Adipocyte (in vitro differentiated cells): ENCODE results near the gene SPG7.

ENCODE experiments used
- DNase-seq: peaks from one replicate; pipeline ENCODE4 v3.0.0-alpha.2; 2015; ENCODE audit warnings: low read depth
- H3K27me3 ChIP-seq: replicated peaks from 2 replicates; pipeline ENCODE4 v1.7.0; 2013; ENCODE audit warnings: mild to moderate bottlenecking, low read length, moderate library complexity; ENCODE audit not compliant: control insufficient read depth, insufficient read depth
- H3K36me3 ChIP-seq: 2 replicates; pipeline ENCODE4 v1.7.0; 2013; ENCODE audit warnings: low read length, mild to moderate bottlenecking, moderate library complexity; ENCODE audit not compliant: control insufficient read depth, insufficient read depth, severe bottlenecking
- H3K4me1 ChIP-seq: 2 replicates; pipeline ENCODE4 v1.7.0; 2013; ENCODE audit warnings: mild to moderate bottlenecking, low read length, moderate library complexity; ENCODE audit not compliant: control insufficient read depth, insufficient read depth
- H3K4me3 ChIP-seq: 2 replicates; pipeline ENCODE4 v1.7.0; 2013; ENCODE audit warnings: mild to moderate bottlenecking, low read length, moderate library complexity
- H3K9ac ChIP-seq: 2 replicates; pipeline ENCODE4 v1.7.0; 2013; ENCODE audit warnings: mild to moderate bottlenecking, low read length, moderate library complexity
- H3K9me3 ChIP-seq: 2 replicates; pipeline ENCODE4 v1.7.0; 2013; ENCODE audit warnings: mild to moderate bottlenecking, low read length, moderate library complexity; ENCODE audit not compliant: control insufficient read depth

SPG7 gene

GRCh38 chr16:89522287-89522686, 14.1 kb downstream of the SPG7 start:
- H3K27me3 ChIP-seq, result no peaks in the 10 kb centered on the region
- H3K36me3 ChIP-seq, result peaks cover 95% of the 10 kb centered on the region

DNA sequence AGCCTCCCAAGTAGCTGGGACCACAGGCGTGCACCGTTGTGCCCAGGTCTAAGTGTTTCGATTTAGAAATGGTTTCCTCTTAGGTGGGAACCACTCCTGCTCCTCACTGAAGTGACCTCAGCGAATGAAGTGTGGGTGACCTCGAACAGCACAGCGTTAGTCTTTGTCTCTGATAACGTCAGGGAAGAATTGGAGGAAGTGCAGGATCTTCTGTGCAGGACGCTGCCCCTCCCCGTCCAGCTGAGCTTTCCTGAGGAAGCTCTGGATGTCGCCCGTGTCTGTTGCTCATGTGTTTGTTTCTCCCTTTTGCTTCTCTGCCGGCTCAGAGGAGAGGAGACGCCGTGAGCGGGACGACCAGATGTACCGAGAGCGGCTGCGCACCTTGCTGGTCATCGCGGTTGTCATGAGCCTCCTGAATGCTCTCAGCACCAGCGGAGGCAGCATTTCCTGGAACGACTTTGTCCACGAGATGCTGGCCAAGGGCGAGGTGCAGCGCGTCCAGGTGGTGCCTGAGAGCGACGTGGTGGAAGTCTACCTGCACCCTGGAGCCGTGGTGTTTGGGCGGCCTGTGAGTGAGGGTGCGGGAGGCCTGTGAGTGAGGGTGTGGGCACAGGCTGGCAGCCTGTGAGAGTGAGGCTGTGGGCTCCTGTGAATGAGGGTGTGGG, 15.6 kb downstream of the SPG7 start:
- no peaks in the 10 kb centered on the region for H3K27me3 ChIP-seq
- H3K36me3 ChIP-seq, result peaks cover 86% of the 10 kb centered on the region
- H3K9me3 ChIP-seq, result no peaks in the 10 kb centered on the region
- H3K4me3 ChIP-seq, result no peak overlapping the region
- H3K4me1 ChIP-seq, result no peaks in the 10 kb centered on the region
- DNase-seq, result no peak
- H3K9ac ChIP-seq, result no peak overlapping the region

More at GRCh38 chr16:89522287-89522686, 14.1 kb downstream of the SPG7 start:
- H3K4me3 ChIP-seq, result no peak overlapping the region
- H3K4me1 ChIP-seq, result no peaks in the 10 kb centered on the region
- no peaks in the 10 kb centered on the region for H3K9me3 ChIP-seq
- DNase-seq, result no peak
- no peak overlapping the region for H3K9ac ChIP-seq

DNA sequence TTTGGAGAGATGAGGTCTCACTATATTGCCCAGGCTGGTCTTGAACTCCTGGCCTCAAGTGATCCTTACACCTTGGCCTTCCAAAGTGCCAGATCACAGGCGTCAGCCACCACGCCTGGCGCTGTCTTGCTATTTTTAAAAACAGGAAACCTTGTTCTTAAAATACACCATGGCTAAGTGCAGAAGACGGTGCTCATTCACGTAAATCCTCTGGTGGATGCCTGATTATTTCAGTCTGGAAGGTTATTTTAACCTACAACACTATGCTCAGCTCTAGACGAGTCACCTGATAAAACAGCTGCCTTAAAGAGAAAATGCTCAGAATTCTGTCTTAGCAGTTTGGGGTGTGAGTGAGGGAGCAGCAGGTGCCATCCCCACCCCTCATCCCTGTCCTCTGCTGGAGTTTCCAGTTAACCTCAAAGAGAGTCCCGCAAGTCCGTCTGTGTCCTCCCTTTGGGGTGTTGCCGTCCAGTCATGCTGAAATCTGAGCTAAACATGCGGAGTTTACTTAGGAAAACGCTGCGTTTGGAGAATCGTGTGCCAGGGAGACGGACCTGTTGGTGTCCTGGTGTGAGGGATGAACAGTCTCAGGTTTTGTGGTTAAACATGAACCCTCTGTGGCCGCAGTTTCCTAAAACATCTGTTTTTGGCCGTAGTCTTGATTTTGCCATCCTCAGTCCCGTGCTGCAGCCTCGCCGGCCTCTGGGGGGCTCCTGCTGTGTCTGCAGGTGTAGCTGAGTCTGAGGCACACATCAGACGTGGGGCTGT, 17.1 kb downstream of the SPG7 start:
- DNase-seq, result no peak
- no peaks in the 10 kb centered on the region for H3K27me3 ChIP-seq
- no peaks in the 10 kb centered on the region for H3K4me1 ChIP-seq
- H3K36me3 ChIP-seq, result peaks cover 86% of the 10 kb centered on the region
- H3K9me3 ChIP-seq, result no peaks in the 10 kb centered on the region
- H3K9ac ChIP-seq, result no peak overlapping the region
- H3K4me3 ChIP-seq, result no peak overlapping the region

- H3K4me3 ChIP-seq, result no peak overlapping the region
- no peak overlapping the region for H3K9ac ChIP-seq
- no peaks in the 10 kb centered on the region for H3K9me3 ChIP-seq
- peaks cover 2% of the 10 kb centered on the region for H3K4me1 ChIP-seq
- H3K27me3 ChIP-seq, result no peaks in the 10 kb centered on the region
- H3K36me3 ChIP-seq, result peaks cover 90% of the 10 kb centered on the region
- no peak for DNase-seq
Measured at GRCh38 chr16:89529097-89529496, 20.9 kb downstream of the SPG7 start.

- Histone ChIP-seq H3K36me3 (peaks cover 85% of the 10 kb centered on the region), H3K9ac (no peak overlapping the region), H3K4me1 (peaks cover 10% of the 10 kb centered on the region), H3K9me3 (no peaks in the 10 kb centered on the region), H3K4me3 (no peak overlapping the region), H3K27me3 (no peaks in the 10 kb centered on the region)
- no peak for DNase-seq
Measured at GRCh38 chr16:89530401-89531381, 22.5 kb downstream of the SPG7 start.

GRCh38 chr16:89531821-89532526, 23.8 kb downstream of the SPG7 start:
- H3K9me3 ChIP-seq, result no peaks in the 10 kb centered on the region
- peaks cover 10% of the 10 kb centered on the region for H3K4me1 ChIP-seq
- H3K36me3 ChIP-seq, result peaks cover 77% of the 10 kb centered on the region
- H3K4me3 ChIP-seq, result no peak overlapping the region
- DNase-seq, result no peak
- H3K9ac ChIP-seq, result no peak overlapping the region
- H3K27me3 ChIP-seq, result no peaks in the 10 kb centered on the region

DNA sequence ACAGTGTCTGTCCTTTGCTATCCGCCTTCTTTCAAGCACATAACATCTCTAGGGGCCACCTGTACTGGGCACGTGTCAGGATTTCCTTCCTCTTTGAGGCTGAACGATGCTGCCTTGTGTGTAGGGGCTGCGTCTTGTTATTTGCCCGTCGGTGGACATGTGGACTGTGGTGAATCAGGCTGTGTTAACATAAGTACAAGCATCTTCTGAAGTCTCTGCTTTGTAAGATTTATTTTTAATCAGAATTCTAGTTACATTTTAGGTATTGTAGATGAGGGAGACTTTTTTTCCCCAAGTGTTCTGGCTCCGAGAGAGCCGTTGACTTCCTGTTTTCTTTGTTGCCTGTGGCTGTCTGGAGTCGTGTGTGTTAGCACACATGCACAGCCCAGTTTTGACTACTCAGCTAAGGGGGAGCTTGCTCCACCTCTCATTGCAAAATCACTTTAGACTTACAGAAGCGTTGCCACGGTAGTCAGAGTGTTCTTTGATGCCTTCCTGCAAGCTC, 26.1 kb downstream of the SPG7 start:
- Histone ChIP-seq H3K4me1 (peaks cover 10% of the 10 kb centered on the region), H3K4me3 (no peak overlapping the region), H3K36me3 (peaks cover 83% of the 10 kb centered on the region), H3K9ac (peak overlapping the region; percentile 24), H3K27me3 (no peaks in the 10 kb centered on the region), H3K9me3 (no peaks in the 10 kb centered on the region)
- DNase-seq, result peak; percentile 38

- H3K9me3 ChIP-seq, result no peaks in the 10 kb centered on the region
- no peaks in the 10 kb centered on the region for H3K27me3 ChIP-seq
- H3K9ac ChIP-seq, result no peak overlapping the region
- H3K4me3 ChIP-seq, result no peak overlapping the region
- no peak for DNase-seq
- H3K36me3 ChIP-seq, result peaks cover 84% of the 10 kb centered on the region
- H3K4me1 ChIP-seq, result peaks cover 10% of the 10 kb centered on the region
Measured at GRCh38 chr16:89536371-89536770, 28.2 kb downstream of the SPG7 start.

DNA sequence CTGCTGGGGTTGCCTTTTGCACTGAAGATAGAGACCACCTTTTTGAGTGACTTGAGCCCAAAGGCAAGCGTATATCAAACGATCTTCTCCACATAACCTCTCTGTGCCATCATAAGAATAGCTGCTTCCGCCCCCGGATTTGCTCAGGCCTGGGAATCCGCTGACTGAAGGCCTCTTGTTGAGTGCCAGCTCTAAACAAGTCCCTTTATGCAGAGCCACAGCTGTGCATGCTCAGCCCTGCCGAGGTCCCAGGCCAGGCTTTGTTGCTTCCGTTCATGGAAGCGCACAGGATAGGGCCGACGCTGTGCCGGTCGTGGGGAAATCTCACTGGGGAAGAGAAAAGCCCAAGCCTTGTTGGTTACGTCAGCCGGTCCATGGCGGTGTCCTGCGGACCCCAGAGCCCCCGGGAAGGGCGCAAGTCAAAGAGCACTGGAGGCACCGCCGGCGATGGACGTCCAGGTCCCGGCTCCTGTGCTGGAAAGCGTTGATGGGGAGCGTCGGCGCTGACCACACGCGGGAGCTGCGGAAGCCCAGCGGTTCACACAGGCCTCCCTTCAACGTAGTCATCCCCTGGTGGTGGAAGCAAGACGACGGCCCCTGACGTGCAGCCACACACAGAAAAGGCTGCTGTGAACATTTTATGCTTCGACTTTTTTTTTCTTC, 28.8 kb downstream of the SPG7 start:
- Histone ChIP-seq H3K36me3 (peaks cover 83% of the 10 kb centered on the region), H3K9me3 (no peaks in the 10 kb centered on the region), H3K4me1 (peaks cover 10% of the 10 kb centered on the region), H3K9ac (no peak overlapping the region), H3K27me3 (no peaks in the 10 kb centered on the region), H3K4me3 (no peak overlapping the region)
- no peak for DNase-seq

DNA sequence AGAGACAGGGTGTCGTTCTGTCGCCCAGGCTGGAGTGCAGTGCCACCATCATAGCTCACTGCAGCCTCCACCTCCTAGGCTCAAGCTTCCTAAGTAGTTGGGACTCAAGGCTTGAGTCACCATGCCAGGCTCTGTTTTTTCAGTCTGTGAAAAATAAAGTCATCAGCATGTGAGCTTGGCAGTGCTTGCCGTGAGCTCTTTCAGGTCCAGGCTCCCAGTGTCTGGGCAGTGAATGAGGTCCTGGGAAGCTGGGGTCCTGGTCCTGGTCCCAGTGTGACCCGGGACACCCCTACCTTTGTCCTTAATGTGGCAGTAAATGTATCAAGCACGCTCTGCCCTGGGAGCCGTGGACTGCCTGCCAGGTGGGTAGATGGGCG, 29.3 kb downstream of the SPG7 start:
- Histone ChIP-seq H3K27me3 (no peaks in the 10 kb centered on the region), H3K4me1 (peaks cover 10% of the 10 kb centered on the region), H3K36me3 (peaks cover 78% of the 10 kb centered on the region), H3K9ac (no peak overlapping the region), H3K4me3 (no peak overlapping the region), H3K9me3 (no peaks in the 10 kb centered on the region)
- no peak for DNase-seq
